Measurements from ENCODE around the gene OVOL2.
"Not testable (repeated sequence)": the region's sequence is repeated elsewhere in the genome, so short reads cannot be mapped to it uniquely, and the experiment has no call there.

The OVOL2 gene

GRCh38 chr20:18056174-18057100 lies 1.3 kb downstream of the OVOL2 start:
- DNase-seq: no peak

- DNase-seq: no peak
Measured at GRCh38 chr20:18055261-18055660, 2.5 kb downstream of the OVOL2 start.

GRCh38 chr20:18052856-18053255 lies 4.9 kb downstream of the OVOL2 start:
- DNase-seq: no peak

- DNase-seq: no peak
Measured at GRCh38 chr20:18050628-18051027, 7.1 kb downstream of the OVOL2 start.

GRCh38 chr20:18048176-18048575 lies 9.5 kb downstream of the OVOL2 start:
- no peak for DNase-seq

GRCh38 chr20:18046535-18046934 lies 11.2 kb downstream of the OVOL2 start:
- no peak for DNase-seq

- DNase-seq: no peak
Measured at GRCh38 chr20:18042229-18042628, 15.5 kb downstream of the OVOL2 start.

GRCh38 chr20:18041462-18041861 lies 16.3 kb downstream of the OVOL2 start:
- no peak for DNase-seq

- no peak for DNase-seq
Measured at GRCh38 chr20:18039063-18039462, 18.7 kb downstream of the OVOL2 start.

GRCh38 chr20:18034039-18034438 lies 23.7 kb downstream of the OVOL2 start:
- no peak for DNase-seq

GRCh38 chr20:18032977-18033892 lies 24.5 kb downstream of the OVOL2 start:
- DNase-seq: no peak

GRCh38 chr20:18031888-18032509 lies 25.7 kb downstream of the OVOL2 start:
- no peak for DNase-seq

GRCh38 chr20:18031050-18031449 lies 26.7 kb downstream of the OVOL2 start:
- DNase-seq: no peak

GRCh38 chr20:18030020-18030419 lies 27.7 kb downstream of the OVOL2 start:
- DNase-seq: no peak

- DNase-seq: not testable (repeated sequence)
Measured at GRCh38 chr20:18027011-18027410, 30.7 kb downstream of the OVOL2 start.

- no peak for DNase-seq
Measured at GRCh38 chr20:18024606-18025127, 33.0 kb downstream of the OVOL2 start.

GRCh38 chr20:18020931-18021330 lies 36.8 kb downstream of the OVOL2 start:
- DNase-seq: no peak

GRCh38 chr20:18019068-18019467 lies 38.6 kb downstream of the OVOL2 start:
- no peak for DNase-seq

GRCh38 chr20:18018100-18018499 lies 39.6 kb downstream of the OVOL2 start:
- DNase-seq: no peak

GRCh38 chr20:18016772-18017171 lies 40.9 kb downstream of the OVOL2 start:
- DNase-seq: no peak

- DNase-seq: no peak
Measured at GRCh38 chr20:18014411-18014810, 43.3 kb downstream of the OVOL2 start.

- DNase-seq: no peak
Measured at GRCh38 chr20:18012901-18013300, 44.8 kb downstream of the OVOL2 start.
